A549 (cell line): Measurements from ENCODE around the gene ADCK2. TPM values are rescaled to one million over a fixed set of nuclear protein-coding genes. Genes with fewer than 3 reads are reported as not detected.
A peak's percentile ranks its signal among the peaks of the same experiment; 100 is the strongest.

Experiments used
- ATAC-seq, 2 experiments: fragments of 200-7000 bp in 1 of 2; fragments of >200 bp in 1 of 2; cut with Nextera tagmentation in 1 of 2; cut with Tn5 transposase in 1 of 2; 3 replicates each; pipeline versions ENCODE4 v1.8.0 to v1.9.1; 2018 to 2020; ENCODE audit warnings: mild to moderate bottlenecking in 1 of 2, moderate library complexity in 1 of 2
- CTCF ChIA-PET: fragments of 300-600 bp; sonication (Branson Sonifier 250); formaldehyde crosslinking; extraction: SDS; loops from one replicate; lab custom pipeline; 2021; ENCODE audit warnings: antibody characterized with exemption, inconsistent platforms; lab: Yijun Ruan, JAX
- POLR2A ChIA-PET: fragments of 350-600 bp; formaldehyde crosslinking; extraction: SDS; loops from one replicate; lab custom pipeline; 2021; ENCODE audit warnings: antibody characterized with exemption, inconsistent platforms; lab: Yijun Ruan, JAX
- DNase-seq, 2 experiments: peaks; one replicate each; pipeline versions ENCODE4 v3.0.0 to v3.0.0-alpha.2; 2011 to 2016; ENCODE audit warnings: low read depth in 1 of 2, low spot score in 1 of 2
- FAIRE-seq: peaks from 2 replicates; lab custom pipeline; 2011; peaks lifted over from hg19 to GRCh38; lab: Jason Lieb, UNC
- H3K27ac ChIP-seq, 2 experiments: fragments of >200 bp; sonication (Bioruptor Twin); formaldehyde crosslinking; 3 replicates each; pipeline ENCODE4 v1.5.1; 2016 to 2017
- H3K4me1 ChIP-seq: fragments of >200 bp; sonication (Bioruptor Twin); formaldehyde crosslinking; 3 replicates; pipeline ENCODE4 v1.6.1; 2016
- H3K4me2 ChIP-seq: fragments of >200 bp; sonication (Bioruptor Twin); formaldehyde crosslinking; 3 replicates; pipeline ENCODE4 v1.6.1; 2016
- H3K4me3 ChIP-seq: fragments of >200 bp; sonication (Bioruptor Twin); formaldehyde crosslinking; 3 replicates; pipeline ENCODE4 v1.5.1; 2016
- H3K9me3 ChIP-seq: fragments of >200 bp; sonication (Bioruptor Twin); formaldehyde crosslinking; 3 replicates; pipeline ENCODE4 v1.6.1; 2016
- ATOH8 ChIP-seq: fragments of 250-450 bp; sonication (Bioruptor Pico); IDR thresholded peaks from 2 replicates; pipeline ENCODE4 v1.5.0; 2020; ENCODE audit warnings: low read depth, mild to moderate bottlenecking, moderate library complexity
- CTCF ChIP-seq: fragments of >200 bp; sonication (Bioruptor Twin); formaldehyde crosslinking; IDR thresholded peaks from 3 replicates; pipeline ENCODE4 v1.5.1; 2016
- EHMT2 ChIP-seq: fragments of 200-600 bp; sonication (generic); IDR thresholded peaks from 2 replicates; pipeline ENCODE4 v1.6.1; 2016; ENCODE audit warnings: antibody characterized with exemption, low read depth, mild to moderate bottlenecking, moderate library complexity
- EP300 ChIP-seq, 2 experiments: fragments of >200 bp; sonication (Bioruptor Twin); formaldehyde crosslinking; IDR thresholded peaks; 2 replicates in 1 of 2; 3 replicates in 1 of 2; pipeline ENCODE4 v1.6.1; 2016 to 2017
- FOSB ChIP-seq: fragments of 250-450 bp; sonication (Bioruptor Pico); IDR thresholded peaks from 2 replicates; pipeline ENCODE4 v1.5.0; 2020; ENCODE audit warnings: mild to moderate bottlenecking, moderate library complexity
- GATA3 ChIP-seq: IDR thresholded peaks from 2 replicates; pipeline ENCODE4 v1.6.1; 2012; ENCODE audit warnings: borderline replicate concordance
- HDAC2 ChIP-seq: fragments of 200-600 bp; sonication (generic); IDR thresholded peaks from 2 replicates; pipeline ENCODE4 v1.6.1; 2016
- HEYL ChIP-seq: fragments of 250-450 bp; sonication (Bioruptor Pico); IDR thresholded peaks from 2 replicates; pipeline ENCODE4 v1.8.0; 2021; ENCODE audit warnings: mild to moderate bottlenecking, moderate library complexity
- JUN ChIP-seq, 2 experiments: fragments of >200 bp; sonication (Bioruptor Twin); formaldehyde crosslinking; IDR thresholded peaks; 2 replicates in 1 of 2; 3 replicates in 1 of 2; pipeline ENCODE4 v1.6.1; 2016 to 2017
- KDM1A ChIP-seq: fragments of 200-600 bp; sonication (generic); IDR thresholded peaks from 2 replicates; pipeline ENCODE4 v1.6.1; 2016; ENCODE audit warnings: low read depth, mild to moderate bottlenecking
- MAFK ChIP-seq: fragments of 450-650 bp; IDR thresholded peaks from 2 replicates; pipeline ENCODE4 v1.6.1; 2014; ENCODE audit not compliant: partially characterized antibody
- NPAS2 ChIP-seq: fragments of 250-450 bp; sonication (Bioruptor Pico); IDR thresholded peaks from 2 replicates; pipeline ENCODE4 v1.8.0; 2022; ENCODE audit warnings: mild to moderate bottlenecking, moderate library complexity, borderline replicate concordance
- PHF8 ChIP-seq: fragments of 200-600 bp; sonication (generic); IDR thresholded peaks from 2 replicates; pipeline ENCODE4 v1.6.1; 2016; ENCODE audit warnings: low read depth, mild to moderate bottlenecking, antibody characterized with exemption, moderate library complexity, borderline replicate concordance
- POLR2AphosphoS2 ChIP-seq: conservative IDR thresholded peaks from 2 replicates; pipeline ENCODE4 v1.6.1; 2012; ENCODE audit warnings: low read length, improper control_type of control experiment, inconsistent platforms
- RARB ChIP-seq: fragments of 250-450 bp; sonication (Bioruptor Pico); IDR thresholded peaks from 2 replicates; pipeline ENCODE4 v1.8.0; 2021; ENCODE audit warnings: mild to moderate bottlenecking, moderate library complexity
- REST ChIP-seq: fragments of 200-600 bp; sonication (generic); IDR thresholded peaks from 2 replicates; pipeline ENCODE4 v1.6.1; 2016; ENCODE audit warnings: antibody characterized with exemption, mild to moderate bottlenecking, moderate library complexity
- SMC3 ChIP-seq: fragments of >200 bp; sonication (Bioruptor Twin); formaldehyde crosslinking; IDR thresholded peaks from 3 replicates; pipeline ENCODE4 v1.6.1; 2018; ENCODE audit warnings: inconsistent platforms
- TFCP2L1 ChIP-seq: fragments of 250-450 bp; sonication (Bioruptor Pico); IDR thresholded peaks from 2 replicates; pipeline ENCODE4 v1.5.0; 2021; ENCODE audit warnings: mild to moderate bottlenecking
- ZC3H11A ChIP-seq: fragments of 450-650 bp; IDR thresholded peaks from 2 replicates; pipeline ENCODE4 v1.6.1; 2014; ENCODE audit warnings: antibody characterized with exemption, mild to moderate bottlenecking
- ZFP36 ChIP-seq: fragments of 450-650 bp; IDR thresholded peaks from 2 replicates; pipeline ENCODE4 v1.6.1; 2014; ENCODE audit warnings: borderline replicate concordance; ENCODE audit not compliant: partially characterized antibody
- ZSCAN20 ChIP-seq: fragments of 250-450 bp; sonication (Bioruptor Pico); IDR thresholded peaks from 2 replicates; pipeline ENCODE4 v1.8.0; 2022; ENCODE audit warnings: mild to moderate bottlenecking, moderate library complexity
- WGBS: methylation state at CpG from one replicate; pipeline ENCODE4 v1.1.6; 2017; ENCODE audit errors: missing lambda C conversion rate; 5-methylcytosine and 5-hydroxymethylcytosine counted together
- polyA plus RNA-seq, 4 experiments: library from polyadenylated mRNA; depleted of rRNA in 3 of 4; stranded (reverse); fragments of >200 nt; fragmentation: RNase III in 1 of 4; extraction: RNeasy Plus Mini Kit Qiagen cat#74134 plus additional on column Dnase treatment in 1 of 4; gene quantifications; 2 replicates in 3 of 4; 3 replicates in 1 of 4; pipeline ENCODE4 v1.2.3, GENCODE V29; 2011 to 2017
- TF ChIP-seq, protein P1 (sequence below): IDR thresholded peaks from 2 replicates; pipeline ENCODE4 v1.6.1; 2012
- TF ChIP-seq, protein P2 (sequence below): fragments of 450-650 bp; IDR thresholded peaks from 2 replicates; pipeline ENCODE4 v1.6.1; 2014; ENCODE audit warnings: antibody characterized with exemption
- TF ChIP-seq, protein P3 (sequence below): fragments of >200 bp; sonication (Bioruptor Twin); formaldehyde crosslinking; IDR thresholded peaks from 2 replicates; pipeline ENCODE4 v1.6.1; 2016
- TF ChIP-seq, protein P4 (sequence below): IDR thresholded peaks from 2 replicates; pipeline ENCODE4 v1.6.1; 2012; ENCODE audit warnings: low read depth, borderline replicate concordance

Gene ADCK2
- polyA plus RNA-seq, 2 of the 4 experiments (the other 2 are of a cell fraction): 13.1 to 13.9 TPM

- H3K4me3 ChIP-seq: no peak overlapping the region
- ATAC-seq (no peak), DNase-seq (no peak), FAIRE-seq (no peak)
- H3K4me2 ChIP-seq: no peak overlapping the region
- H3K27ac ChIP-seq: no peak overlapping the region
- ChIA-PET POLR2A (no interaction called here), CTCF (no interaction called here)
- 93% methylated on average over 2 of the region's 2 CpGs for WGBS
- TF ChIP-seq JUN (IDR thresholded peaks at IDR 0.05) (no peak), FOSB (CRISPR knock-in tag) (no peak), MAFK (no peak), PHF8 (no peak), HEYL (CRISPR knock-in tag) (no peak), NPAS2 (CRISPR knock-in tag) (no peak), RARB (no peak), EP300 (IDR thresholded peaks at IDR 0.05) (no peak), KDM1A (no peak), ZSCAN20 (CRISPR knock-in tag) (no peak), ATOH8 (CRISPR knock-in tag) (no peak), TFCP2L1 (CRISPR knock-in tag) (no peak), ZC3H11A (no peak), REST (no peak)
- TF ChIP-seq, protein P1, sequence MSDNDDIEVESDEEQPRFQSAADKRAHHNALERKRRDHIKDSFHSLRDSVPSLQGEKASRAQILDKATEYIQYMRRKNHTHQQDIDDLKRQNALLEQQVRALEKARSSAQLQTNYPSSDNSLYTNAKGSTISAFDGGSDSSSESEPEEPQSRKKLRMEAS: no peak
- TF ChIP-seq, protein P2, sequence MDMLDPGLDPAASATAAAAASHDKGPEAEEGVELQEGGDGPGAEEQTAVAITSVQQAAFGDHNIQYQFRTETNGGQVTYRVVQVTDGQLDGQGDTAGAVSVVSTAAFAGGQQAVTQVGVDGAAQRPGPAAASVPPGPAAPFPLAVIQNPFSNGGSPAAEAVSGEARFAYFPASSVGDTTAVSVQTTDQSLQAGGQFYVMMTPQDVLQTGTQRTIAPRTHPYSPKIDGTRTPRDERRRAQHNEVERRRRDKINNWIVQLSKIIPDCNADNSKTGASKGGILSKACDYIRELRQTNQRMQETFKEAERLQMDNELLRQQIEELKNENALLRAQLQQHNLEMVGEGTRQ: no peak
- H3K9me3 ChIP-seq: no peaks in the 10 kb centered on the region
- H3K4me1 ChIP-seq: no peaks in the 10 kb centered on the region
These were observed 59.7 kb downstream of the ADCK2 start for GRCh38 chr7:140732416-140732815.

DNA sequence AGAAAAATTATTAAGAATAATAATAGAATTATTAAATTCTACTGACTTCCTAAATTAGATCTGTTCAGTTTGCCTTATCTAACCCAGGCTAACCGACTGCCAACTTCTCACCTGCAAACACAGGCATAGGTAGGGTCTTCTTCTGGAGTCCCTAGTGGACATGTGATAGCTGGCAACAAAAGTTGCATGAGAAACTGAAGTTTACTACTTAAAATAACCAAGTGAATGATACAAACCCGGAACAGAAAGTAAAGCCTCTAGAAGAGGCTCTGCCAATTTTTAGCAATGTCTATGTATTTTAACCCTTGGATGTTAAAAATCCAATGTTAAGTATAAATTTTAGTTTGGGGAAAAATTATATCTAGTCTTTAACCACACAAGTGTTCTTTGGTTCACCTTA, 61.4 kb downstream of the ADCK2 start:
- no peak overlapping the region for H3K4me2 ChIP-seq
- CTCF ChIA-PET: no interaction called here
- no peak for ATAC-seq
- no peak overlapping the region for H3K27ac ChIP-seq
- POLR2A ChIA-PET: no interaction called here
- no peaks in the 10 kb centered on the region for H3K4me1 ChIP-seq
- no peak for DNase-seq
- 75% methylated on average over 2 of the region's 2 CpGs for WGBS
- FAIRE-seq: peak; percentile 65
- TF ChIP-seq, protein P3, sequence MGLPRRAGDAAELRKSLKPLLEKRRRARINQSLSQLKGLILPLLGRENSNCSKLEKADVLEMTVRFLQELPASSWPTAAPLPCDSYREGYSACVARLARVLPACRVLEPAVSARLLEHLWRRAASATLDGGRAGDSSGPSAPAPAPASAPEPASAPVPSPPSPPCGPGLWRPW: no peak
- no peak for TF ChIP-seq HDAC2
- no peak for TF ChIP-seq GATA3
- TF ChIP-seq, protein P4, sequence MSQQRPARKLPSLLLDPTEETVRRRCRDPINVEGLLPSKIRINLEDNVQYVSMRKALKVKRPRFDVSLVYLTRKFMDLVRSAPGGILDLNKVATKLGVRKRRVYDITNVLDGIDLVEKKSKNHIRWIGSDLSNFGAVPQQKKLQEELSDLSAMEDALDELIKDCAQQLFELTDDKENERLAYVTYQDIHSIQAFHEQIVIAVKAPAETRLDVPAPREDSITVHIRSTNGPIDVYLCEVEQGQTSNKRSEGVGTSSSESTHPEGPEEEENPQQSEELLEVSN: no peak
- TF ChIP-seq CTCF: no peak
- TF ChIP-seq POLR2AphosphoS2: no peak
- no peak for TF ChIP-seq EHMT2
- TF ChIP-seq REST: no peak
- TF ChIP-seq ZFP36: no peak
- TF ChIP-seq, protein P2: no peak
- no peak for TF ChIP-seq SMC3
- TF ChIP-seq, all 56 proteins: peak for 0
- H3K4me3 ChIP-seq: no peak overlapping the region
- H3K9me3 ChIP-seq: no peaks in the 10 kb centered on the region
